Activated CD8-positive, alpha-beta memory T cell treated with anti-CD3 and anti-CD28 coated beads for 48 hours (primary cell): ENCODE data around the gene FSTL4.
"Not testable (repeated sequence)": the region's sequence is repeated elsewhere in the genome, so short reads cannot be mapped to it uniquely, and the experiment has no call there.

Experiments
- DNase-seq, 3 experiments: peaks; one replicate each; pipeline ENCODE4 v3.0.0-alpha.2; 2020; ENCODE audit warnings: low read depth in 2 of 3, low spot score in 2 of 3

The FSTL4 gene

GRCh38 chr5:133406977-133407632 lies 205.2 kb downstream of the FSTL4 start:
- no peak for DNase-seq

- no peak for DNase-seq
These were observed 205.9 kb downstream of the FSTL4 start for GRCh38 chr5:133406208-133406976.

DNA sequence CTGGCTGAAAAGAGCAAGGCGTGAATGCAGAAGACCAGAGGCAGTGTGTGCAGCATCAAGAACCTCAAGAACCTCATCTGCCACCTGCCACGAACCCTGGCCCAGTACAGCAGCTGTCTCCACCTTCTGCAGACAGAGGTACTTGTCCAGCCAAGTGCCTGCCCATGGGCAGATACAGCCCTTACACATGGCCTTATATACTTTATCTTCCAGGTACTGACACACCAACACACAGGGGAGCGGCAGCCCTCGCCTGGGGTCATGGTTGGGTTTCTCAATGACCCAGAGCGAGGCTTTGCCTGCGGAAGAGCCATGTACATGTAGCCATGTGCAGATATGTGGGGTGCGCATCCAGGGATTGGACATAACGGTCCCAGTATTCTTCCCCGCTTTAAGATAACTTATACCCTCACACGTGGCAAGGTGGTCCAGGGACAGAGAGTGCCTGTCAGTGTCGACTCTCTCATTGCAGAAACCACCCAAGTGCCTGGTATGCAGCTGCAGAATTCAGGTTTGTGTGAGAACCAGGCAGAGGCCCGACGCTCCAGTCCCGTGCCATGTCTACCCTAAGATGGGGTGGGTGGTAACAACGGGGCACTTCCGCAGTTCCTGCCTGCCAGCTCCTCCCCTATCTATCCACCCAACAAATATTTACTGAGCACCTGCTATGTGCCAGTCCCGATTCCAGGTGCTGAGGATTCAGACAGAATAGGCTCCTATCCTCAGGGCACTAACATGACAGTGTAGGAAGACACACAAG lies 206.9 kb downstream of the FSTL4 start:
- no peak for DNase-seq

- no peak for DNase-seq
These were observed 207.6 kb downstream of the FSTL4 start for GRCh38 chr5:133404724-133405123.

DNA sequence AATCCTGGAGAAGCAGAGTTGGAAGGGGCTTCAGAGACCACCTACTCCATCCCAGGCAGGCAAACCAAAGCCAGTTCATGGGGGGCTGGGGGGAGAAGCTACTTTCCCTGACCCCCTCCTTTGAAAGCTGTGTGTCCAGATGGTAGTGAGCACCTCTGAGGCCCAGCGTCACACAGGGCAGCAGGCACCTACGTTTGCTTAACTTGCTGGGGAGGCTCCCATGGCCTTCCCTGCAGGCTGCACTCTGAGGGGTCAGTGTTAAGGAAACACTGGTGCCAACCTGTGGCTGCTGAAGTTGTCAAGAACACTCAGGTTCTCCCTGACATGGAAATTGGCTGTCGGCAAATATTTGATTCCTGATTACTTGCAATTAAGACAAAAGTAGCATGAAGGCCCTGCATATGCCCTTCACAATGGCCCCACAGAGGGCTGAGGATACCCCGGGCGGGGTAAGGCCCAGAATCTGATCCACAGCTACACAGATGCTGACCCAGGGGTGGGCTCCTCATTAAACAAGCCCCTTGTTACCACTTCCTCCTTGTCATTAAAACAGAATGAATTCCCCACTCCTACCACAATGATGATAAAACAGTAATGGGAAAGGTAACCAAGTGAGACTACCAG lies 208.5 kb downstream of the FSTL4 start:
- DNase-seq = no peak

GRCh38 chr5:133402775-133403174 lies 209.6 kb downstream of the FSTL4 start:
- DNase-seq = no peak

DNA sequence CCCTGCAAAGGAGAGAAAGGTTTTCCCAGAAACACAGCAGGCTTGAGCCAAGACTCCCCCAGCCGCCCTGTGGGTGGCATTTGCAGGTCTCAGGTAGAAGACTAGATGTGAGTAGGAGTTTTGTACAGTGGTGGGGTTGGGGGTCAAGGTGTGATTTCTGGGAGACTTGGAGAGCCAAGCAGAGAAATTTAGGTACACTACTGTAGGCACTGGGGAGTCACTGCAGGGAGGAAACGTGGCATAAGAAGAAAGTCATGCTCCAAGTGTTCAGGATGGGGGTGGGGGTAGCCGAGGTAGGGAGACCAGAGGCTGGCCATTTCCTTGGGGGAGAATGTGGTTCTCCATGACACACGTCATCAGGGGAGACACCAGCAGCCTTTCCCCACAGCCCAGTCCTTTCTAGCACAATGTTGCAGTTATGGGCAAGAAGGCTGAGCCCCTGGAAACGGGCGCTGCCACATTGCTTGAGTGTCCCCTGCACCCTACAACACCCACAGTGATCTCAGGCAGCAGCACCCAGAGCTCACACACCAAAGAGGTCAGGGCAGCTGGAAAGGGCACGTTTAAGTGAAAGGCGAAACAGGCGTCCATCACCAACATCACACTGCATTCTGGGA lies 210.5 kb downstream of the FSTL4 start:
- no peak for DNase-seq

GRCh38 chr5:133400831-133401351 lies 211.4 kb downstream of the FSTL4 start:
- DNase-seq = no peak

DNA sequence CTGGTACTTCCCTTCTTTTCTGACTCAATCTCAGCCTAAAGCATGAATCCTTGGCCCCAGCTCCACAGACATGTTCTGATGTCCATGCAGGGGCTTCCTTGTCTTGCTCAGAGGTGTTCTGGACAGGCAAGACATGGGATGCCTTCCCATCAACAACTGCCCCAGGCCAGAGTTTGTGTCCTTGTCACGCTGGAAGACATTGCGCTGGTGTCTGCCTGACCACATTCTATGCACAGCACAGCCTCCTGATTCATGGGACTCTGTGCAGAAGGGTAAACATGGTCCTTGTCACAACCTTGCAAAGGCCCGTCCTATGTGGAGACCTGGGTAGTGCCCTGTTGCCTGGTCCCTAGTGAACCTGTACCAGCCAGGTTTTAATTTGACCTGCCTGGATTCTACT lies 212.2 kb downstream of the FSTL4 start:
- no peak for DNase-seq

DNA sequence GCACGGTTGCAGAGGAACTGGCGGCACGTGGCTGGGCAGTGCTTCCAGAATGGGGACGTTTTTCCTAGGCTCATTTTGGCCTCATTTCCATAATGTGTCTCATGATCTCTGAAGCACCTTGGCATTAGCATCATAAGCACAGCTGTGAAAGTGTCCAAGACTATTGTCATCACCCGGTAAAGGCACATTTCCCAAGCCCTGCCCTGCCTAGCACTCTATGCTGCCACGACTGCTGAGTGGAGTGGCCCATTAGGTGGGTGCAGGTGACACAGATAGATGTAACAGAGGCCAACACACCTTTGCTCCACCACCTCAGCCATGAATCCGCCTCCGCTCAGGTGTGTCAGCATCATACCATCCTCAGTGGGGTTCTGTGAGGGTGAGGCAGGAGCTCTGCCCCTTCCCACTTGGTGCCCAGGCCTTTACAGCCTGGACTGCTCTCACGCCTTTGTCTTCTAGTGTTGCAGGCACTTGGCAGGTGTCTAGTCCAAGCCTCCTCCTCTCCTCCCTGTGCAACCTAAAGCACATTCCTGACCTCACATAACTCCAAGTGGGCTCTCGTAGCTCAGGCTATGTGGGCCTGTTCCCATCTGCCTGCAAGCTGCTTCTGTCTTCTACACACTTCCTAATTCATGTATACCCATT lies 213.0 kb downstream of the FSTL4 start:
- no peak for DNase-seq

DNA sequence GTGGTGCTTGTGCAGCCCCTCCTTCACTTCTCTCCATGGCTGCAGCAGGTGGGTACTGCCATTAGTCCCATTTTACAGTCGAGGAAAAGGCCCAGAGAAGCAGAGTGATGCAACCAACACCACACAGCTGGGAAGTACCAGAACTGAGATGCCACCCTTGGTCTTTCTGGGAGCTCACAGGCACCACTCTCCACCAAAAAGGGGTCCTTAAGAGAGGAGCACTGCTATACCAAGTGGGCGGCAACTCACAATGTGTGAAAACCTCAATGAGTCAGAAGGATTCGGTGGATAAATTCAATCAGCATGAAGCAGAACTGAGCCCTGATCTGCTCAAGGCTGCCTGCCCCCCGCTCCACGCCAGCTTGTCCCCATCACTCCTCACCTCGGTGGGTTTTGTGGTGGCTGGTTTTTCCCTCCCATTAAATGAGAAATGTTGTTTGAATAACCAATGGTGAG lies 213.7 kb downstream of the FSTL4 start:
- peak; percentile 20 to 59 (median 25) for DNase-seq

GRCh38 chr5:133397990-133398645 lies 214.2 kb downstream of the FSTL4 start:
- DNase-seq = no peak

DNA sequence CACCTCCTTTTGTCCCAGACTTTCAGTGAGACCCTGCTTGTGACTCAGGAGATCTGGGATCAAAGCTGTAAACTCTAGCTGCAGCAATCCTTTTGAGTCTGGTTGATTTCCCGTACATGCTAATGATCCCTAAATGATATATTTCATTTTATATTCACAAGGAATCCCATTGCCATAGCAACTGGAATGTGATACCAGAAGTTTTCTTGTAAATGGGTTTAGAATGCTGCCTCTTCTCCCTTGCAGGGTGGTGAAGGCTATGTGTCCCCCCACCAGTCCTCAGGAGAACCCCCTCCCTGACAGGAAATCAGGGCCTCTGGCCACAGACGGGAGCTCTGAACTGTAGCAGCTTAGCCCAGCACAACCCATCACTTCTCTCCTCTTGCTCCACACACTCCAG lies 215.0 kb downstream of the FSTL4 start:
- no peak for DNase-seq

- DNase-seq = no peak
These were observed 215.5 kb downstream of the FSTL4 start for GRCh38 chr5:133396814-133397213.

- no peak for DNase-seq
These were observed 216.1 kb downstream of the FSTL4 start for GRCh38 chr5:133396187-133396741.

DNA sequence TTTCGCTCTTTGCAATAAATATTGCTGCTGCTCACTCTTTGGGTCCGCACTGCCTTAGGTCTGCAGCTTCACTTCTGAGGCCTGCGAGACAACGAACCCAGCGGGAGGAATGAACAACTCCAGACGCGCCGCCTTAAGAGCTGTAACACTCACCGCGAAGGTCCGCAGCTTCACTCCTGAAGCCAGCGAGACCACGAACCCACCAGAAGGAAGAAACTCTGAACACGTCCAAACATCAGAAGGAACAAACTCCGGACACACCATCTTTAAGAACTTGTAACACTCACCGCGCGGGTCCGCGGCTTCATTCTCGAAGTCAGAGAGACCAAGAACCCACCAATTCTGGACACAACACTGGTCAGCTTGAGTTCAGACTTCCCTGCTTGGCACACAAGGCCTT lies 217.1 kb downstream of the FSTL4 start:
- not testable (repeated sequence) for DNase-seq

DNA sequence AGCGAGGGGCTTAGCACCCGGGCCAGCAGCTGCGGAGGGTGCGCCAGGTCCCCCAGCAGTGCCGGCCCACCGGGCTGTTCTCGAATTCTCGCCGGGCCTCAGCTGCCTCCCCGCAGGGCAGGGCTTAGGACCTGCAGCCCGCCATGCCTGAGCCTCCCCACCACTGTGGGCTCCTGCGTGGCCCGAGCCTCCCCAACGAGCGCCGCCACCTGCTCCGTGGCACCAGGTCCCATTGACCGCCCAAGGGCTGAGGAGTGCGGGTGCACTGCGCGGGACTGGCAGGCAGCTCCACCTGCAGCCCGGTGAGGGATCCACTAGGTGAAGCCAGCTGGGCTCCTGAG lies 217.9 kb downstream of the FSTL4 start:
- DNase-seq = not testable (repeated sequence)

- DNase-seq = no peak
These were observed 218.4 kb downstream of the FSTL4 start for GRCh38 chr5:133393776-133394476.

DNA sequence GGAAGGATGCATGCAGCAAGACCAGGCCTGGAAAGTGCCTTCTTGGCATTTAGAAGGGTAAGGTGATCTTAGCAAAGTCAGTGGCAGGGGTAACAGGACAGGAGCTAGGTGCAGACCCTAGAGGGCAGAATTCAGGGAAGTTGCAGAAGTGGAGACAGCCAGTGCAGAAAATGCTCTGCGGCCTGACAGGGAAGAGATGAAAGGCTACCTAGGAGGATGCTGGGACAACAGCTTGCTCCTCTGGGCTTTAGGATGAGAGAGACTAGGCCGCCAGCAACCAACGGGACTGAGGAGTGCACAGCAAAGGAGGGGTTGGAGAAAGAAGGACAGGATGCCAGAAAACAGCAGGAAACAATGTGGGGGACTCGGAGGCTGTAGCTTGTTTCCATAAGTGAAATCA lies 219.9 kb downstream of the FSTL4 start:
- no peak for DNase-seq
